Measurements from ENCODE around the gene CARD14.

Gene CARD14

GRCh38 chr17:80202197-80202596 lies 32.4 kb downstream of the CARD14 start:
- Histone ChIP-seq H3K9me3 (ENCODE audit: low read length) (no peaks in the 10 kb centered on the region), H3K27me3 (ENCODE audit: control insufficient read depth in 1 of 2, insufficient read depth in 2 of 2, low read length in 2 of 2) (no peaks in the 10 kb centered on the region), H3K4me1 (ENCODE audit: insufficient read depth, low read length) (no peaks in the 10 kb centered on the region), H3K4me3 (ENCODE audit: low read depth in 1 of 2, low read length in 2 of 2) (no peak overlapping the region), H3K27ac (ENCODE audit: low read depth, low read length) (no peak overlapping the region), H3K9ac (ENCODE audit: low read length) (no peak overlapping the region), H3K36me3 (ENCODE audit: insufficient read depth, low read length) (no peaks in the 10 kb centered on the region)

- Histone ChIP-seq H3K9me3 (ENCODE audit: low read length) (no peaks in the 10 kb centered on the region), H3K4me3 (ENCODE audit: low read depth in 1 of 2, low read length in 2 of 2) (no peak overlapping the region), H3K27ac (ENCODE audit: low read depth, low read length) (no peak overlapping the region), H3K36me3 (ENCODE audit: insufficient read depth, low read length) (no peaks in the 10 kb centered on the region), H3K9ac (ENCODE audit: low read length) (no peak overlapping the region), H3K27me3 (ENCODE audit: control insufficient read depth in 1 of 2, insufficient read depth in 2 of 2, low read length in 2 of 2) (no peaks in the 10 kb centered on the region), H3K4me1 (ENCODE audit: insufficient read depth, low read length) (no peaks in the 10 kb centered on the region)
Observed at GRCh38 chr17:80203471-80203963, 33.7 kb downstream of the CARD14 start.

- Histone ChIP-seq H3K9me3 (ENCODE audit: low read length) (no peaks in the 10 kb centered on the region), H3K9ac (ENCODE audit: low read length) (no peak overlapping the region), H3K36me3 (ENCODE audit: insufficient read depth, low read length) (no peaks in the 10 kb centered on the region), H3K4me1 (ENCODE audit: insufficient read depth, low read length) (no peaks in the 10 kb centered on the region), H3K4me3 (ENCODE audit: low read depth in 1 of 2, low read length in 2 of 2) (no peak overlapping the region), H3K27me3 (ENCODE audit: control insufficient read depth in 1 of 2, insufficient read depth in 2 of 2, low read length in 2 of 2) (no peaks in the 10 kb centered on the region), H3K27ac (ENCODE audit: low read depth, low read length) (no peak overlapping the region)
Observed at GRCh38 chr17:80204626-80205468, 35.0 kb downstream of the CARD14 start.

GRCh38 chr17:80205811-80206210 lies 36.0 kb downstream of the CARD14 start:
- H3K4me3 ChIP-seq (ENCODE audit: low read depth in 1 of 2, low read length in 2 of 2), result no peak overlapping the region
- H3K27ac ChIP-seq (ENCODE audit: low read depth, low read length), result no peak overlapping the region
- no peaks in the 10 kb centered on the region for H3K4me1 ChIP-seq (ENCODE audit: insufficient read depth, low read length)
- peaks cover under 1% of the 10 kb centered on the region for H3K36me3 ChIP-seq (ENCODE audit: insufficient read depth, low read length)
- no peak overlapping the region for H3K9ac ChIP-seq (ENCODE audit: low read length)
- no peaks in the 10 kb centered on the region for H3K9me3 ChIP-seq (ENCODE audit: low read length)
- H3K27me3 ChIP-seq (ENCODE audit: control insufficient read depth in 1 of 2, insufficient read depth in 2 of 2, low read length in 2 of 2), result no peaks in the 10 kb centered on the region

- Histone ChIP-seq H3K4me1 (ENCODE audit: insufficient read depth, low read length) (no peaks in the 10 kb centered on the region), H3K9ac (ENCODE audit: low read length) (no peak overlapping the region), H3K27me3 (ENCODE audit: control insufficient read depth in 1 of 2, insufficient read depth in 2 of 2, low read length in 2 of 2) (no peaks in the 10 kb centered on the region), H3K4me3 (ENCODE audit: low read depth in 1 of 2, low read length in 2 of 2) (no peak overlapping the region), H3K9me3 (ENCODE audit: low read length) (no peaks in the 10 kb centered on the region), H3K27ac (ENCODE audit: low read depth, low read length) (no peak overlapping the region), H3K36me3 (ENCODE audit: insufficient read depth, low read length) (peaks cover 16% of the 10 kb centered on the region)
Observed at GRCh38 chr17:80208050-80208449, 38.2 kb downstream of the CARD14 start.

- Histone ChIP-seq H3K4me1 (ENCODE audit: insufficient read depth, low read length) (no peaks in the 10 kb centered on the region), H3K27me3 (ENCODE audit: control insufficient read depth in 1 of 2, insufficient read depth in 2 of 2, low read length in 2 of 2) (no peaks in the 10 kb centered on the region), H3K27ac (ENCODE audit: low read depth, low read length) (no peak overlapping the region), H3K9me3 (ENCODE audit: low read length) (no peaks in the 10 kb centered on the region), H3K9ac (ENCODE audit: low read length) (no peak overlapping the region), H3K4me3 (ENCODE audit: low read depth in 1 of 2, low read length in 2 of 2) (no peak overlapping the region), H3K36me3 (ENCODE audit: insufficient read depth, low read length) (peaks cover 16% of the 10 kb centered on the region)
Observed at GRCh38 chr17:80209765-80210164, 39.9 kb downstream of the CARD14 start.

GRCh38 chr17:80210348-80211108 lies 40.7 kb downstream of the CARD14 start:
- H3K4me1 ChIP-seq (ENCODE audit: insufficient read depth, low read length), result no peaks in the 10 kb centered on the region
- peaks cover 16% of the 10 kb centered on the region for H3K36me3 ChIP-seq (ENCODE audit: insufficient read depth, low read length)
- H3K9me3 ChIP-seq (ENCODE audit: low read length), result no peaks in the 10 kb centered on the region
- no peak overlapping the region for H3K4me3 ChIP-seq (ENCODE audit: low read depth in 1 of 2, low read length in 2 of 2)
- no peak overlapping the region for H3K9ac ChIP-seq (ENCODE audit: low read length)
- no peaks in the 10 kb centered on the region for H3K27me3 ChIP-seq (ENCODE audit: control insufficient read depth in 1 of 2, insufficient read depth in 2 of 2, low read length in 2 of 2)
- no peak overlapping the region for H3K27ac ChIP-seq (ENCODE audit: low read depth, low read length)

GRCh38 chr17:80212109-80212508 lies 42.3 kb downstream of the CARD14 start:
- H3K36me3 ChIP-seq (ENCODE audit: insufficient read depth, low read length), result peaks cover 23% of the 10 kb centered on the region

GRCh38 chr17:80212511-80212910 lies 42.7 kb downstream of the CARD14 start:
- H3K4me3 ChIP-seq (ENCODE audit: low read depth in 1 of 2, low read length in 2 of 2), result no peak overlapping the region
- H3K27ac ChIP-seq (ENCODE audit: low read depth, low read length), result no peak overlapping the region
- no peaks in the 10 kb centered on the region for H3K27me3 ChIP-seq (ENCODE audit: control insufficient read depth in 1 of 2, insufficient read depth in 2 of 2, low read length in 2 of 2)
- no peaks in the 10 kb centered on the region for H3K4me1 ChIP-seq (ENCODE audit: insufficient read depth, low read length)
- no peaks in the 10 kb centered on the region for H3K9me3 ChIP-seq (ENCODE audit: low read length)
- H3K9ac ChIP-seq (ENCODE audit: low read length), result no peak overlapping the region
- peaks cover 27% of the 10 kb centered on the region for H3K36me3 ChIP-seq (ENCODE audit: insufficient read depth, low read length)

More at GRCh38 chr17:80212109-80212508, 42.3 kb downstream of the CARD14 start:
- H3K9me3 ChIP-seq (ENCODE audit: low read length), result no peaks in the 10 kb centered on the region
- no peak overlapping the region for H3K4me3 ChIP-seq (ENCODE audit: low read depth in 1 of 2, low read length in 2 of 2)
- H3K9ac ChIP-seq (ENCODE audit: low read length), result no peak overlapping the region
- no peaks in the 10 kb centered on the region for H3K27me3 ChIP-seq (ENCODE audit: control insufficient read depth in 1 of 2, insufficient read depth in 2 of 2, low read length in 2 of 2)
- H3K27ac ChIP-seq (ENCODE audit: low read depth, low read length), result no peak overlapping the region
- no peaks in the 10 kb centered on the region for H3K4me1 ChIP-seq (ENCODE audit: insufficient read depth, low read length)

GRCh38 chr17:80212962-80213642 lies 43.3 kb downstream of the CARD14 start:
- Histone ChIP-seq H3K4me3 (ENCODE audit: low read depth in 1 of 2, low read length in 2 of 2) (no peak overlapping the region), H3K36me3 (ENCODE audit: insufficient read depth, low read length) (peaks cover 32% of the 10 kb centered on the region)

GRCh38 chr17:80213643-80213975 lies 43.8 kb downstream of the CARD14 start:
- peaks cover 32% of the 10 kb centered on the region for H3K36me3 ChIP-seq (ENCODE audit: insufficient read depth, low read length)
- no peaks in the 10 kb centered on the region for H3K27me3 ChIP-seq (ENCODE audit: control insufficient read depth in 1 of 2, insufficient read depth in 2 of 2, low read length in 2 of 2)
- no peaks in the 10 kb centered on the region for H3K4me1 ChIP-seq (ENCODE audit: insufficient read depth, low read length)
- no peaks in the 10 kb centered on the region for H3K9me3 ChIP-seq (ENCODE audit: low read length)
- no peak overlapping the region for H3K4me3 ChIP-seq (ENCODE audit: low read depth in 1 of 2, low read length in 2 of 2)
- H3K9ac ChIP-seq (ENCODE audit: low read length), result no peak overlapping the region
- H3K27ac ChIP-seq (ENCODE audit: low read depth, low read length), result no peak overlapping the region

More at GRCh38 chr17:80212962-80213642, 43.3 kb downstream of the CARD14 start:
- Histone ChIP-seq H3K27ac (ENCODE audit: low read depth, low read length) (no peak overlapping the region), H3K9ac (ENCODE audit: low read length) (no peak overlapping the region), H3K4me1 (ENCODE audit: insufficient read depth, low read length) (no peaks in the 10 kb centered on the region), H3K9me3 (ENCODE audit: low read length) (no peaks in the 10 kb centered on the region), H3K27me3 (ENCODE audit: control insufficient read depth in 1 of 2, insufficient read depth in 2 of 2, low read length in 2 of 2) (no peaks in the 10 kb centered on the region)
